K562 (cell line): ENCODE measurements around the gene SCMH1. TPM values are rescaled to one million over a fixed set of nuclear protein-coding genes. Genes with fewer than 3 reads are reported as not detected.

Experiments used
- ATAC-seq: fragments of 200-7000 bp; cut with Tn5 transposase; 3 replicates; pipeline ENCODE4 v1.9.1; 2020; ENCODE audit warnings: moderate library complexity
- BruUV-seq: library from RNA; stranded (reverse); fragments of 400-500 nt; replicated peaks from 2 replicates; lab custom pipeline; 2021; lab: Mats Ljungman, UMichigan
- CTCF ChIA-PET: fragments of 300-600 bp; formaldehyde crosslinking; extraction: SDS; loops from one replicate; lab custom pipeline; 2021; ENCODE audit warnings: low intra/inter-chr PET ratio; lab: Yijun Ruan, JAX
- POLR2A ChIA-PET: fragments of 300-600, 350-650 bp; sonication (Branson Sonifier 250); formaldehyde crosslinking; extraction: SDS; loops from one replicate; lab custom pipeline; 2021; ENCODE audit warnings: antibody characterized with exemption, inconsistent platforms; lab: Yijun Ruan, JAX
- DNase-seq, 4 experiments: peaks; one replicate each; pipeline versions ENCODE4 v3.0.0 to v3.0.0-alpha.2; 2011 to 2018; ENCODE audit warnings: low spot score in 3 of 4, mixed read lengths in 3 of 4; ENCODE audit errors: extremely low read depth in 1 of 4
- FAIRE-seq: peaks from 2 replicates; lab custom pipeline; 2011; peaks lifted over from hg19 to GRCh38; lab: Jason Lieb, UNC
- H2AFZ ChIP-seq: 2 replicates; pipeline ENCODE4 v1.6.0; 2011; ENCODE audit warnings: low read depth, low read length, control low read depth, inconsistent platforms
- H3K27ac ChIP-seq: fragments of 200-600 bp; 3 replicates; pipeline ENCODE4 v1.8.0; 2011; ENCODE audit warnings: low read depth, mild to moderate bottlenecking, control low read depth, inconsistent platforms, low read length, moderate library complexity, mixed read lengths; ENCODE audit errors: extremely low read depth
- H3K27me3 ChIP-seq, 2 experiments: fragments of 300-600 bp in 1 of 2; 2 replicates in 1 of 2; 3 replicates in 1 of 2; pipeline versions ENCODE4 v1.6.0 to v1.8.0; 2011; ENCODE audit warnings: inconsistent platforms in 2 of 2, low read length in 2 of 2, mild to moderate bottlenecking in 1 of 2, mixed read lengths in 1 of 2, moderate library complexity in 1 of 2; ENCODE audit not compliant: control insufficient read depth in 2 of 2, insufficient read depth in 2 of 2
- H3K36me3 ChIP-seq: fragments of 300-600 bp; 3 replicates; pipeline ENCODE4 v1.8.0; 2011; ENCODE audit warnings: mild to moderate bottlenecking, low read length, inconsistent platforms; ENCODE audit not compliant: control insufficient read depth, insufficient read depth
- H3K4me1 ChIP-seq, 2 experiments: fragments of 200-600 bp in 1 of 2; replicated peaks in 1 of 2; 2 replicates in 1 of 2; 3 replicates in 1 of 2; pipeline versions ENCODE4 v1.5.1 to v1.8.0; 2011; ENCODE audit warnings: inconsistent platforms in 2 of 2, low read length in 2 of 2, mild to moderate bottlenecking in 1 of 2, mixed read lengths in 1 of 2, moderate library complexity in 1 of 2; ENCODE audit not compliant: control insufficient read depth in 2 of 2, insufficient read depth in 2 of 2
- H3K4me2 ChIP-seq: 2 replicates; pipeline ENCODE4 v1.6.1; 2011; ENCODE audit warnings: low read length, control low read depth, inconsistent platforms, mixed read lengths; ENCODE audit not compliant: insufficient read depth
- H3K4me3 ChIP-seq: fragments of 200-600 bp; sonication (generic), shearing (Covaris generic); 2 replicates; pipeline ENCODE4 v1.5.1; 2016; ENCODE audit warnings: control low read depth, inconsistent platforms
- H3K79me2 ChIP-seq: fragments of 200-600 bp; 3 replicates; pipeline ENCODE4 v1.8.0; 2011; ENCODE audit warnings: low read length, inconsistent platforms; ENCODE audit not compliant: control insufficient read depth, insufficient read depth
- H3K9ac ChIP-seq, 2 experiments: 2 replicates each; pipeline versions ENCODE4 v1.6.0 to v1.6.1; 2011; ENCODE audit warnings: low read depth in 2 of 2, low read length in 2 of 2, control low read depth in 1 of 2, inconsistent platforms in 1 of 2, mild to moderate bottlenecking in 1 of 2, mixed read lengths in 1 of 2; ENCODE audit not compliant: insufficient read depth in 1 of 2
- H3K9me1 ChIP-seq: one replicate; pipeline ENCODE4 v1.6.0; 2011; ENCODE audit warnings: inconsistent platforms, mild to moderate bottlenecking, low read length, moderate library complexity; ENCODE audit not compliant: control insufficient read depth, insufficient read depth
- H3K9me3 ChIP-seq: replicated peaks from 2 replicates; pipeline ENCODE4 v1.5.1; 2011; ENCODE audit warnings: low read depth, low read length, inconsistent platforms; ENCODE audit not compliant: control insufficient read depth, insufficient read depth
- H4K20me1 ChIP-seq: replicated peaks from 2 replicates; pipeline ENCODE4 v1.6.1; 2011; ENCODE audit warnings: low read length, inconsistent platforms, mixed read lengths; ENCODE audit not compliant: control insufficient read depth, insufficient read depth
- RAD21 ChIP-seq, 2 experiments: fragments of 250-450 bp in 1 of 2; fragments of 450-650 bp in 1 of 2; sonication (Bioruptor Pico) in 1 of 2; formaldehyde crosslinking in 1 of 2; IDR thresholded peaks in 1 of 2; conservative IDR thresholded peaks in 1 of 2; 2 replicates each; pipeline versions ENCODE4 v1.4.0 to v1.8.0; 2020 to 2022; ENCODE audit warnings: mild to moderate bottlenecking in 2 of 2, moderate library complexity in 1 of 2
- SNRNP70 ChIP-seq: fragments of 200-400 bp; formaldehyde crosslinking; optimal IDR thresholded peaks from 2 replicates; pipeline ENCODE3; 2017; ENCODE audit warnings: low read depth, low read length
- ZBTB26 ChIP-seq: fragments of 450-650 bp; formaldehyde crosslinking; IDR thresholded peaks from 2 replicates; pipeline ENCODE4 v1.4.0; 2022; ENCODE audit warnings: missing genetic modification characterization
- ZNF316 ChIP-seq: fragments of 450-650 bp; IDR thresholded peaks from 2 replicates; pipeline ENCODE4 v1.6.1; 2016
- ZNF668 ChIP-seq: fragments of 250-450 bp; sonication (Bioruptor Pico); IDR thresholded peaks from 2 replicates; pipeline ENCODE4 v1.8.0; 2022; ENCODE audit warnings: mild to moderate bottlenecking, inconsistent platforms
- WGBS: fragments of 100-300 bp; shearing (Covaris generic); methylation state at CpG from one replicate; pipeline ENCODE4 v1.1.6; 2016; ENCODE audit warnings: low coverage, mixed read lengths; ENCODE audit not compliant: insufficient coverage; ENCODE audit errors: missing lambda C conversion rate; 5-methylcytosine and 5-hydroxymethylcytosine counted together
- in situ Hi-C: fragments of 300-500 bp; cut with MboI; formaldehyde crosslinking; loops from 4 replicates; pipeline ENCODE4 v1.15.0; 2018; ENCODE audit warnings: inconsistent platforms, mixed read lengths
- intact Hi-C: fragments of 100-400 bp; cut with micrococcal nuclease; formaldehyde crosslinking; loops from 2 replicates; pipeline ENCODE4 v1.14.2; 2022
- polyA plus RNA-seq, 8 experiments: library from polyadenylated mRNA; depleted of rRNA in 4 of 8; stranded (reverse) in 5 of 8; unstranded in 3 of 8; fragments of >200 nt; fragmentation: Nextera tagmentation in 2 of 8; fragmentation: Illumina TruSeq in 1 of 8; extraction: Ambion mirVana in 2 of 8; extraction: Trizol in 1 of 8; gene quantifications; 2 replicates each; pipeline versions ENCODE4 v1.2.1 to v1.2.3, GENCODE V29; 2011 to 2014; ENCODE audit warnings: inconsistent platforms in 1 of 8, missing spikeins in 1 of 8
- total RNA-seq, 7 experiments: library from RNA; depleted of rRNA in 6 of 7; stranded (reverse); fragments of >200 nt in 6 of 7; fragmentation: Illumina TruSeq in 2 of 7; extraction: Trizol in 2 of 7; gene quantifications; 2 replicates each; pipeline versions ENCODE4 v1.2.1 to v1.2.3, GENCODE V29; 2011 to 2021; ENCODE audit warnings: low replicate concordance in 1 of 7
- TF ChIP-seq, protein P1 (sequence below): fragments of 200-400 bp; formaldehyde crosslinking; IDR thresholded peaks from 2 replicates; pipeline ENCODE4 v1.6.1; 2017; ENCODE audit warnings: mild to moderate bottlenecking, low read depth, low read length, moderate library complexity
- TF ChIP-seq, protein P2 (sequence below): conservative IDR thresholded peaks from 2 replicates; pipeline ENCODE4 v1.6.1; 2011; ENCODE audit warnings: low read depth, mild to moderate bottlenecking, low read length; ENCODE audit not compliant: control insufficient read depth

SCMH1 gene
- total and polyA plus RNA-seq, 9 of the 15 experiments (the other 6 are each of a cell fraction or from before 2014, with no cell fraction given): 8.5 to 37.0 (median 26.8) TPM

GRCh38 chr1:41045740-41046139 lies 196.4 kb downstream of the SCMH1 start:
- WGBS: 62% methylated on average over 5 of the region's 5 CpGs
- H3K4me3 ChIP-seq: no peak overlapping the region
- ATAC-seq: no peak
- no peak for FAIRE-seq
- intact Hi-C loops (loop anchor here (10.0 kb wide), 1 partner anchor 199 kb away; the partner anchor contains the start of gene SCMH1), in situ Hi-C loops (no loop called here)
- no peaks in the 10 kb centered on the region for H3K79me2 ChIP-seq
- H3K4me1 ChIP-seq: peaks cover 0 to 16% of the 10 kb centered on the region in 2 experiments; a peak in 4 of 5 replicates
- H3K9me3 ChIP-seq: no peaks in the 10 kb centered on the region
- peaks cover 54% of the 10 kb centered on the region for H3K36me3 ChIP-seq
- H4K20me1 ChIP-seq: no peaks in the 10 kb centered on the region
- H3K9me1 ChIP-seq: no peaks in the 10 kb centered on the region
- no peak overlapping the region for H3K9ac ChIP-seq
- no peak overlapping the region for H3K4me2 ChIP-seq
- CTCF ChIA-PET: no interaction called here
- no peak overlapping the region for H2AFZ ChIP-seq
- POLR2A ChIA-PET: no interaction called here
- no peaks in the 10 kb centered on the region for H3K27me3 ChIP-seq
- H3K27ac ChIP-seq: no peak overlapping the region
- no peak for DNase-seq
- BruUV-seq: no TSS peak
- TF ChIP-seq, protein P1, sequence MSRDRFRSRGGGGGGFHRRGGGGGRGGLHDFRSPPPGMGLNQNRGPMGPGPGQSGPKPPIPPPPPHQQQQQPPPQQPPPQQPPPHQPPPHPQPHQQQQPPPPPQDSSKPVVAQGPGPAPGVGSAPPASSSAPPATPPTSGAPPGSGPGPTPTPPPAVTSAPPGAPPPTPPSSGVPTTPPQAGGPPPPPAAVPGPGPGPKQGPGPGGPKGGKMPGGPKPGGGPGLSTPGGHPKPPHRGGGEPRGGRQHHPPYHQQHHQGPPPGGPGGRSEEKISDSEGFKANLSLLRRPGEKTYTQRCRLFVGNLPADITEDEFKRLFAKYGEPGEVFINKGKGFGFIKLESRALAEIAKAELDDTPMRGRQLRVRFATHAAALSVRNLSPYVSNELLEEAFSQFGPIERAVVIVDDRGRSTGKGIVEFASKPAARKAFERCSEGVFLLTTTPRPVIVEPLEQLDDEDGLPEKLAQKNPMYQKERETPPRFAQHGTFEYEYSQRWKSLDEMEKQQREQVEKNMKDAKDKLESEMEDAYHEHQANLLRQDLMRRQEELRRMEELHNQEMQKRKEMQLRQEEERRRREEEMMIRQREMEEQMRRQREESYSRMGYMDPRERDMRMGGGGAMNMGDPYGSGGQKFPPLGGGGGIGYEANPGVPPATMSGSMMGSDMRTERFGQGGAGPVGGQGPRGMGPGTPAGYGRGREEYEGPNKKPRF: no peak
- TF ChIP-seq ZBTB26 (CRISPR knock-in tag): no peak
- no peak for TF ChIP-seq ZNF316
- TF ChIP-seq SNRNP70: no peak
- TF ChIP-seq, protein P2, sequence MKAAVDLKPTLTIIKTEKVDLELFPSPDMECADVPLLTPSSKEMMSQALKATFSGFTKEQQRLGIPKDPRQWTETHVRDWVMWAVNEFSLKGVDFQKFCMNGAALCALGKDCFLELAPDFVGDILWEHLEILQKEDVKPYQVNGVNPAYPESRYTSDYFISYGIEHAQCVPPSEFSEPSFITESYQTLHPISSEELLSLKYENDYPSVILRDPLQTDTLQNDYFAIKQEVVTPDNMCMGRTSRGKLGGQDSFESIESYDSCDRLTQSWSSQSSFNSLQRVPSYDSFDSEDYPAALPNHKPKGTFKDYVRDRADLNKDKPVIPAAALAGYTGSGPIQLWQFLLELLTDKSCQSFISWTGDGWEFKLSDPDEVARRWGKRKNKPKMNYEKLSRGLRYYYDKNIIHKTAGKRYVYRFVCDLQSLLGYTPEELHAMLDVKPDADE: no peak
- TF ChIP-seq ZNF668: no peak
- no peak for TF ChIP-seq RAD21 (CRISPR knock-in tag; conservative IDR thresholded peaks at IDR 0.05 in 1 of 2, IDR thresholded peaks at IDR 0.05 in 1 of 2)
